HG03439 (cell line): ENCODE measurements around the gene LINGO3.
"Not testable (repeated sequence)": the region's sequence is repeated elsewhere in the genome, so short reads cannot be mapped to it uniquely, and the experiment has no call there.

Source experiments
- ATAC-seq: cut with Tn5 transposase; IDR thresholded peaks from one replicate; pipeline ENCODE4 v1.9.1; 2021; ENCODE audit warnings: mild to moderate bottlenecking, moderate library complexity; ENCODE audit not compliant: unreplicated experiment

Gene LINGO3, protein sequence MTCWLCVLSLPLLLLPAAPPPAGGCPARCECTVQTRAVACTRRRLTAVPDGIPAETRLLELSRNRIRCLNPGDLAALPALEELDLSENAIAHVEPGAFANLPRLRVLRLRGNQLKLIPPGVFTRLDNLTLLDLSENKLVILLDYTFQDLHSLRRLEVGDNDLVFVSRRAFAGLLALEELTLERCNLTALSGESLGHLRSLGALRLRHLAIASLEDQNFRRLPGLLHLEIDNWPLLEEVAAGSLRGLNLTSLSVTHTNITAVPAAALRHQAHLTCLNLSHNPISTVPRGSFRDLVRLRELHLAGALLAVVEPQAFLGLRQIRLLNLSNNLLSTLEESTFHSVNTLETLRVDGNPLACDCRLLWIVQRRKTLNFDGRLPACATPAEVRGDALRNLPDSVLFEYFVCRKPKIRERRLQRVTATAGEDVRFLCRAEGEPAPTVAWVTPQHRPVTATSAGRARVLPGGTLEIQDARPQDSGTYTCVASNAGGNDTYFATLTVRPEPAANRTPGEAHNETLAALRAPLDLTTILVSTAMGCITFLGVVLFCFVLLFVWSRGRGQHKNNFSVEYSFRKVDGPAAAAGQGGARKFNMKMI

DNA sequence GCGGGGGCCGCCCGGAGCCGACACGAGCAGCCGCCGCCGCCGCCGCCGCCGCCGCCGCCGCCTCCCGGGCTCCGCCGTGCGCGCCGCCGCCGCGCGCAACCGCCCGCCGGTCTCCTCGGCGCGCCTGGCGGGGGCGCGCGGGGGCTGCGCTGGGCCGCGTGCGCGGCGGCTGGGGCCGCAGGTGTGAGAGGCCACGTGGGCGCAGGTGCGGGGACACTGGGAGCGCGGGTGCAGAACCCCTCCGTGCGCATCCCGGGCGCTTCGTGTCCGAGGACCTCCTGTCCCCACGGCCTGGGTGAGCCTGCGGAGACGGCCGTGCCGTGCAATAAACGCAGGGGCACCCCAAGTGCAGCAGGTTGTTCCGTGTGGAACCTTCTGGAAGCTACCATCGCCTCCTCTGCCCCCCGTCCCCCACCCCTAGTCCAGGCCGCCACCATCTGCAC is at the start of gene LINGO3:
LINGO3 (minus strand) TSS at position 41 of the 443 bp plus-strand sequence. CDS start 16,378 bp downstream, outside the sequence.
- ATAC-seq: no peak

DNA sequence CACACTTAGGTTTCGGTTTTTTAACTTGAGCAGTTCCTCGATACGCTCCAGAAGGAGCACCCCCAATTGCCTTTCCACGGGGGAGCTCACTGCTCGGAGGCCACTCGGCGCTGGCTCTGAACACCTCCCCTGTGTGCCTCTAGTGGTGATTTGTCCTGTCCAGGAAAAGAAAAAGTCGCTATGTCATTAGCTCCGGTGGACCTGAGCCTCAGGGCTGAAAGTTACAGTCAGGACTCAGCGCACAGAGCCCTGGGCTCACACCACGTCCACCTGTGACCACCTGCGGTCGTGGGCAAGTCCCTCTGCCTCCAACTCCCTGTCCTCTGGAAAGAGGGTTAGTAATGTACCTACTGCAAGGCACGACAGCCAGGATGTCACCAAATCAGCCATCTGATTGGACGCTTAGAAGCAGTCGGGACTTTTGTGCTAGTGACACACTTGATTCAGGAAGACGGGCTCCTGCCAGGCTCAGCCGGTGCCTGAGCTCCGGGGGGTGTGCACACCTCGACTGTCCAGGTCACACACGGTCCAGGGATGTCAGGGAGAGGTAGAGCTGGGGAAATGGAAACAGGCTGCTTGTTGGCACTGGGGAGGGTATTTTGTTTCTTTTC is 48.2 kb upstream of the LINGO3 start:
- ATAC-seq: no peak

DNA sequence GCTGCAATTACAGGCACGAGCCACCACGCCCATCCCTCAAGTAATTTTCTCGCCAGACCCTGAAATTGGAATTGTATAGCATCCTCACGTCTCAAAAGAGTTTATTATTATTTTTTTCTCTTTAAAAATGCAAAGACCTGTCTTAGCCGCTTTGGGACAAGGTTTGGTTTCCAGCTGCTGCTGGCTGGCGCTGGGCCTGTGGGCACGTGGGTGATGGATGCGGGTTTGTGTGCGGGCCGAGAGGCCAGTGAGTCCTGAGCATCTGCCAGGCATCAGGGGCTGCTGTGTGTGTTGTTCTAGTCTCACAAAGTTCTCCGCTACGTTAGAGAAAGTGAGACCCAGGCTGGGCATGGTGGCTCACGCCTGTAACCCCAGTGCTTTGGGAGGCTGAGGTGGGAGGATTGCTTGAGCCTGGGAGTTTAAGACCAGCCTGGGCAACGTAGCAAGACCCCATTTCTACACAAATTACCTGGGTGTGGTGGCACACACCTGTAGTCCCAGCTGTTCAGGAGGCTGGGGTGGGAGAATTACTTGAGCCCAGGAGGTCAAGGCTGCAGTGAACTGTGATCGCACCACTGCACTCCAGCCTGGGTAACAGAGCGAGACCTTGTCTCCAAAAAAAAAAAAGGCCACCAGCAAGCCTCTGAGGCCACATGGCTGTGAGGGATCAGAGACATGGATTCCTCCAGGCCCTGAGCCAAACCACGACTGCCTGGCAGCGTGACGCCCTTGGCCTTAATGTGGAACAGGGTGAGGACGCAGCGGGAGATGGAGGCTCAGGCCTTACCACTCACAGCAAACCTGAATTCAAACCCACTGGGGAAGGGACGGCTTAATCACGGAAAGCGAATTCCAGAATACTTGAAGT is 47.4 kb upstream of the LINGO3 start:
- ATAC-seq: no peak

DNA sequence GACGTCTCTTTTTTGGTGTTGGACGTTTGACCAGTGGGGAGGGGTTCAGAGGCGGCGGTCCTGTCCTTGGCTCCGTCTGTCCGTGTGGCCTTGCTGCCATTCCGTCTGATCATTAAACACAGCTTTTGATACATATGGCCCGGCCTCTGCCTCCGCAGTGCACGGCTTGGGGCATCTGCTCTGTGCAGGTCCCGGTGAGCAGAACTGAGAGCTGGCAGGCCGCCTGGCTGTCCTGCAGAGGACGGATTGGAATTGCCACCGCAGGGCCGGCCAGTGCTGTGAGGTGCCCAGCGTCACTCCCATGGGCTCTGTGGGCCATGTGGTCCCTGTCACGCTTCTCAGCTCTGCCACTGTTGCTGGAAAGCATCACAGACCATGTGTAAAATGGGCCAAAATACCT is 46.7 kb upstream of the LINGO3 start:
- no peak for ATAC-seq

DNA sequence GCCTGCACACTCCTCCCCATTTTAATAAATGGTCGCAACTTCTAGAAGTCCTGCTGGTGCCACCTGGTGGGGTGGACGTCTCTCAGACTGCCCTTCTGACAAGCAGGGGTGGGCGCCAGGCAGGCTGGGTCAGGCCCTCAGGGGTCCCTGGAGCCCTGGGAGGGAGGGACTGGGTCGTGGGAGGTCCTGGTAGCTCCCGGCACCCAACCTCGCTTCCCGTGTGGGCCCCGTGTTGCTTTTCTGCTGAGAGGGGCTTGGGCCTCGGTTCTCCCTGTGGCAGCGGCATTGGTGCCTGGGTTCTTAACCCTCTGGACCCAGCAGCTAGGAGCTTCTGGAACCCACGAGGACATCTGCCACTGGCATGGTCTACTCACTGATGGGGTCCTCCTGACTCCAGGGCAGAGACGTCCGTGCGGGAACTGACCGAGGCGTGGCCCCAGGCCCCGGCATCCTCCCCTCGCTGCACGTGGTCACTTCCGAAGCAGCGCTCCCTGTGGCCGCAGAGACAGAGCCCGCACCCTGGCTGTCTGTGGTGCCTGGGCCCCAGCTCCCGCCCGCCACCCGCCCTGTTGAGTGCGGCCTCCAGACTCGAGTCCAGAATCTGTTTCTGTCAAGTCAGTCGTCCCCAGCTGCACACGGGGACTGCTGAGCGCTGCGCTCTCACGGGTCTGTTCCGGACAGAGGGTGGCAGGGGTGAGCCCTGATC is 46.1 kb upstream of the LINGO3 start:
- ATAC-seq: no peak

DNA sequence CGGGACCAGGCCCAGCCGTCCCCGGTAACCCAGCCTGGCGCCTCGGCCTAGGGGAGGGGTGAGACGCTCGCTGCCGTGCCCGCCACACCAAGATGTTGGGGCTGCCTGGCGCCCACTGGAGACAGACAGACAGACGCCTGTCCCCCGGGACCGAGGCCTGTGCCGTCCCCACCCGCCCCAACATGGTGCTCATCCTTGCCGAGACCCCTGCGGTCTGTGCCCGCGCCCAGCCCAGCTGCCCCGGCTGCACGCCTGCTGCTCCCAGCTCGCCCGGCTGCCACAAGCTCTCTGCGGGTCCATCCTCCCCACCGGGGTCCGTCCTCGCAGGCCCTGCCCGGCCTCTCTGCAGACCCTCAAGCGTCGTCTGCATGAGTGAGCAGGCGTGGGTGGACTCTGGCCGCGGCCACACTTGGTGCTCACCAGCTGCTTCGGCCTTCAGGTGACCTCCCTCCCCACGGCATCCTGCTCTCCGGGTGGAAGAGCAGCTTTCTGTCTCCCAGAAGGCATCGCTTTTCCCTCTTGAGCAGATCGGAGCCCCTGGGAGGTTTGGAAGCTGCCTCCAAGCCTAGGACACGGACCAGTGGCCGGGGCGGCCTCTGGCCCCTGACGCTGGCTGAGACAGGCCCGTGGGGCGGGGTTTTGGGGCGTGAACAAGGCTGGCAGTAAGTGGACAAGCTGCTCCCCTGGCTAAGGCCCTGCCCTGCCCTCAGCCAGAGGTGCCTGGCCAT is 45.4 kb upstream of the LINGO3 start:
- no peak for ATAC-seq

DNA sequence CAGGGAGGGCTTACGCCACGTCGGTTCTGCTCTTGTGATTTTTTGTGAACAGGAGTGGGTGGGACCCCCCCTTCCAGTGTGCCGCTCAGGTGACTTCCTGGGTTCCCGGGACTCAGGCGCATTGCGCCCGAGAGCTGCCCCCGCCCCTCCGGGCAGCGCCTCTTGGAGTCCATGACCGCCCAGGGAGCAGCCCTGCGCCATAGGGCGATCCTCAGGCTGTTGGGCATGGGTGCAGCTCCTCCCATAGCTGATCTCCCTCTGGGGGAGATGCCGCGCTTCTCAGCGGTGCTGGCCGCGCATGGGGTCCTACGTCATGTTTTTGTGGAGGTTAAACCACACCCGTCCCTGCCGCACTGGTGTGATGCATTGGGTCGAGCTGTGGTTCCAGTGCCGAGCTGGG is 44.2 kb upstream of the LINGO3 start:
- no peak for ATAC-seq

DNA sequence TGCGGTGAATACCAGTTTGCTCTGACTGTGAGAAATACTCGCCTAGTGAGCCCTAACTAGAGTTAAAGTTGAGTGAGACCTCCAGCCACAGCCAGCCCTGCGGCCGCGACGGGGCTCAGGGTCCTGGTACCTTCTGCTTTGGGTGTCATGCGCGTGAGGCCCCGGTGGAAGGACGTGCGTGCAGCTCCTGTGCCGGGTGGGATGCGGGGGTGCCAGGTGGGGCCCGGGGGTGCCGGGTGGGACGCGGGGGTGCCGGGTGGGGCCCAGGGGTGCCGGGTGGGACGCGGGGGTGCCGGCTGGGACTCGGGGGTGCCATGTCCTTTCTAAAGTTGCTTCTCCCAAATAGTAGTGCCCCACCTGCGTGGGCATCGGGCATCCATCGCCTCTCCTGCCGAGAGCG is 43.6 kb upstream of the LINGO3 start:
- ATAC-seq: no peak

DNA sequence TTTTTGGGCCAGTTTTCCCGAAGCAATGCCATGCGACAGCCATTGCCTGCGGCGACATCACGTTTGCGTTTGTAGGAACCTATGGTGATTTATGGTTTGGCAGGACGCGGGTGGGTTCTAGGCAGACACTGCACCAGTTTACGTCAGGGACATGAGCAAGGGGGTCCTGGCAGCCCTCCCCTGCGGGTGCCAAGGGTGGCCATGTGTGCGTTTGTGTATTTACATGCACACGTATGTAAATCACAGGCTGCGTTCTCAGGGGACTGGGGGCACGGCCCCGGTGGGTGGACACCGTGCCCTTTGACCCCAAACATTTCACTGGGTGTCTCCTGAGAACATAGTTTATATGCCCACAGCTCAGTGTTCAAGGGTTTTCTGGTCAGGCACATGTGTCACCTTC is 42.7 kb upstream of the LINGO3 start:
- ATAC-seq: no peak

DNA sequence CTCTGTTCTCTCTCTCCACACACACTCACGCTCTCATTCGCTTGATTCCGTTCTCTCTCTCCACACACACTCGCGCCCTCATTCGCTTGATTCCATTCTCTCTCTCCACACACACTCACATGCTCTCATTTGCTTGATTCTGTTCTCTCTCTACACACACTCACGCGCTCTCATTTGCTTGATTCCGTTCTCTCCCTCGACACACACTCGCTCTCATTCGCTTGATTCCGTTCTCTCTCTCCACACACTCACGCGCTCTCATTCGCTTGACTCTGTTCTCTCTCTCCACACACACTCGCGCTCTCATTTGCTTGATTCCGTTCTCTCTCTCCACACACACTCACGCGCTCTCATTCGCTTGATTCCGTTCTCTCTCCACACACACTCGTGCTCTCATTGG is 41.9 kb upstream of the LINGO3 start:
- not testable (repeated sequence) for ATAC-seq

DNA sequence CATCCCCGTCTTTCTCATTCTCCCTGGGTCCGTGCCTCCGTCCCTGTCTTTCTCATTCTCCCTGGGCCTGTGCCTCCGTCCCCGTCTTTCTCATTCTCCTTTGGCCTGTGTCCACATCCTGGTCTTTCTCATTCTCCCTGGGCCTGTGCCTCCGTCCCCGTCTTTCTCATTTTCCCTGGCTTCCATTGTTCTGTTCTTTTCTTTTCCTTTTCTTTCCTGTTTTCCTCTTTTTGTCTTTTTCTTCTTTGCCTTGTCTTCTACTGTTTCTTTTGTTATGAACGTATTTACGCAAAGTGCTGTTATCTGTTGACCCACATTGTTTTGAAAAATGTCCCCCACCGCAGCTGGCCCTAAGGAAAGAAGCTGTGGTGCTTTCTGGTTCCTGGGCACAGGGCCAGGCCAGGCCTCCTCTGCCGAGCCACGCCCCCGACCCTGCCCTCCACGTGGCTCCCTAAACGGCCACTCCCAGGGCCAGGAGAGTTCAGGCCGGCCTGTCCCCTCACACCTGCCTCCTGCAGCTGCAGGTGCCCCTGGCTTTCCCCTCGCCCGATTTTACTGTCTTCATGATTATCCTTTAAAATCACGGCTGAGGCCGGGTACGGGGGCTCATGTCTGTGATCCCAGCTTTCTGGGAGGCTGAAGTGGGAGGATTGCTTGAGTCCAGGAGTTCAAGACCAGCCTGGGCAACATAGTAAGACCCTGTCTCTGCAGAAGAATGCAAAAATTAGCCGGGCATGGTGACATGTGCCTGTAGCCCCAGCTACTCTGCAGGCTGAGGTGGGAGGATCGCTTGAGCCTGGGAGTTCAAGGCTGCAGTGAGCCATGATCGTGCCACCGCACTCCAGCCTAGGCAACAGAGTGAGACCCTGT is 38.1 kb upstream of the LINGO3 start:
- no peak for ATAC-seq

DNA sequence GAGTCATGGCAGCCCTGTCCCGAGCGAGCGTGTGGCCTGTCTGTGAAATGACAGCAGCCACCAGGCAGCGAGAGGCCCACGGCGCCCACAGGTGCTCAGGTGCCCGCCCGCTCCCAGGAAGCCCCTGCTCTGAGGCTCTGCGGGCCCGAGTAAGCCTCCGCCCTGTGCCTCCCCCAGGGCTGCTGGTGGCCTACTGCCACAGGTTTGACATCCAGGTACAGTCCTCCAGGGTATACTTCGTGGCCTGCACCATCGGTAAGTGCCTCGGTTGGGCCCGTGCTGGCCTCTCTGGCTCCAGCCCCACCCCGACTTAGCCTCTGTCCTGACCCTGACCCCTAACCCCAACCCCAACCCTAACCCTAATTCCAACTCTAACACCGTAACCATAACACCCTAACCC is 37.1 kb upstream of the LINGO3 start:
- ATAC-seq: no peak

DNA sequence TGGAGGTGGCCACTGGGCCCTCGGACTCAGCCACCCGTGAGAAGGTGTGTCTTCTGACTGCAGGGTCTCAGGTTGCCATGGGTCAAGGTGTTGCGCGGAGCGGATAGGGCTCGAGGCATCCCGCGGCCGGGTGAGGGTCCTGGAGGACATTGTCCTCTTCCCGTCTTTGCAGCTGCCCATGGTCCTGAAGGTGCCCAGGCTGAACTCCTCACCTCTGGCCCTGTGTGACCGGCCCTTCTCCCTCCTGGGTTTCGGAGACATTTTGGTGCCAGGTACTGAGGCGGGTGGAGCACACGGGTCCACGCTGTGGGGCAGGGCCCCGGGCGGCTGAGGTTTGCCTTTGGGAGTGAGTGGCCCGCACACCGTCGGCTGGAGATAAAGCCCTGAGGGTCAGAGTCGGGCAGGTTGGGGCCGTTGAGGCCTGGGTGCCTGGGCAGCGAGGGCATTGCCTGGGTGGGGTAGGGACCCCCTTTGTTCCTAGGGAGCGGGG is 36.5 kb upstream of the LINGO3 start:
- no peak for ATAC-seq

DNA sequence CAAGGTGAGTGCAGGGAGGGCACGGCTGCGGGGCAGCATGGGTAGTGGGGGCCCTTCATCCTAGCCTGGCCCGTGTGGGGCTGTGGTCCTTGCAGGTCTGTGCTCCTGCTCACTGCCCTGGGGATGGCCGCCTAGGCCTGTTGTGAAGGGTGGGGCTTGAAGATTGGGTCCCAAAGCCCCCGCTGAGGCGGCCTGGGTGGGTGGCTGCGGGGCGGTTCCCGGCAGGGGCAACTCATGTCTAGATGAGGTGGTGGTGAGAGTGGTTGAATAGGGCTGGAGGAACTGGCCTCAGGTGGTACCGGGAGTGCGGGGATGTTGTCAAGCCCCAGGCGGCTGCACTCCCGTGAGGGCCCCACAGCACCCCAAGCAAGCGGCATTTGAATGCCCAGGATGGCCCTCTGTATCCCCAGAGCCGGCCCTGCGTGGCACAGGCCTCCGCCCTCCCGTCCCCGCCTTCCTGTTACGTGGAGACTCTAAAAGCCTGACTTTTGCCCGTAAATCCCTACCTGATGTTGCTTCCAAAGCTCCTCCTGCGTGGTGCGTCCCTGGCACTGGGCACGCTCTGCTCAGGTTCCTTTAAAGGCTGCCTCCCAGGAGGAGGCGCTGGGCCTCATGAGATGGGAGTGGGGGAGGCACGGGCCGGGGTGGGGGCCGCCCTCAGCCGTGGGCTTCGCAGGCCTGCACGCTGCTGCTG is 35.5 kb upstream of the LINGO3 start:
- no peak for ATAC-seq

DNA sequence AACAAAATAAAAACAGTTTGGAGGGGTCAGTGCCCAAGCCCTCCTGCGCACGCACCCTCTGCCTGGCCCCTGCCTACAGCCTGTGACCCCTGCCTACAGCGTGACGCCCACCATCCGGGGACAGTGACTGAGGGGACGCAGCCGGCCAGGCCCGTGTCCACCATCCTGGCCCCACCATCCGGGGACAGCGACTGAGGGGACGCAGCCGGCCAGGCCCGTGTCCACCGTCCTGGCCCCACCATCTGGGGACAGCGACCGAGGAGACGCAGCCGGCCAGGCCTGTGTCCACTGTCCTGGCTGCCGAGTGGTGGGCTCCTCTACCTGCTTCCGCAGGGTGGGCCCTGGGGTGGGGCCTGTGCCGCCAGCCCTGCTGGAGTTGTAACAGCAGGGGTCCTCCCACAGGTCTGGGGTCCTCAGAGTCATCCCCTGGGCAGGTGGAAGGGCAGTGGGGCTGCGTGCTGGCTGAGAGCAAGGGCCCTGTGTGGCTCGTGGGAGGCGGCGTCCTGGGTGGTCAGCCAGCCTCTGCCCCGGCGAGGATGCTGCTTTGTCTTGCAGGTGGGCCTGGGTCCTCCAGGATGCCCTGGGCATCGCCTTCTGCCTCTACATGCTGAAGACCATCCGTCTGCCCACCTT is 34.8 kb upstream of the LINGO3 start:
- ATAC-seq: no peak

DNA sequence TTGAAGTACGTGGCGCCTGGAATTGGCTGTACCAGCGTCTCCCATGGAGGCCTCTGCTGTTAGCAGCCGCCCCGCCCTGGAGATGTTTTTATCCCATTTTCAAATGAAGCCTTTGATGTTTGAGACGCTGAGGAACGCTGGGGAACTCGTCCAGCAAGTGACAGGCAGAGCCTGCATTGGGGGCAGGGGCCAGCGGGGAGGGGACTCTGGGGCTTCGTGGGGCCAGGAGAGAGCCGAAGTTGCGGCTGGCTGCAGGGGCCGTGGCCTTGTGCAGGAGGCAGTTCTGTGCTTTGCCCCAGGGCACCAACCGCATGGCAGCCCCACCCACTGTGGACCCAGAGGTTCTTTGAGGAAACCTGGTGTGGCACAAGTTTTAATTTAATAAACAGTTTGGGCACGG is 34.0 kb upstream of the LINGO3 start:
- no peak for ATAC-seq

DNA sequence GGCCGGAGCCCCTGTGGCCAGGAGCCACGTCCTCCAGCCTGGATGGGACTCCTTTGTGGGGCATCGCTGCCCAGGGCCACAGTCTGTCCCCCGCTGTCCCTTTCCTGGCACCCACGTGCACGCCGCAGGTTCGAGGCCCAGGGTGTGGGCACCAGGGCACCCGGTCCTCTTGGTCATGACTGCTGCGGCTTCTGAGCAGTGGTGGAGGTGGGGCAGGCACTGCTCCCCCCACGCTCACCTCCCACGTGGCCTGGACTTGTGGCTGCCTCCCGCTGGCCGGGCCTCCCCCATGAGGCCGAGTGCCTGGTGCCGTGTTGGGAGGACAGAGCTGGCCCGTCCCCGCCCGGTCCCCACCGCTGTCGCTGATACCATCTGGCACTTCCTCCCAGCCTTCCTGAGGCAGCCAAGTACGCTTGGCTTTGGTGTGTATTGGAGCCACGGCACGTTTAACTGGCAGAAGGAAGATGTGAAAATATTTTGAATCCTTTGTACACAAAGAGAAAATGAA is 33.3 kb upstream of the LINGO3 start:
- no peak for ATAC-seq
